Right renal cortex interstitium (tissue), 3 donors: ENCODE data around the gene PRKAR1B. TPM values are rescaled to one million over a fixed set of nuclear protein-coding genes. Genes with fewer than 3 reads are reported as not detected.

Experiments used
- DNase-seq, 3 donors: peaks; one replicate each; pipeline ENCODE4 v3.0.0-alpha.2; 2013; ENCODE audit warnings: low read depth in 3 of 3, low spot score in 2 of 3
- polyA plus RNA-seq, 3 donors: library from polyadenylated mRNA; unstranded; fragments of 120-200 nt; gene quantifications; one replicate each; pipeline ENCODE4 v1.2.1, GENCODE V29; 2013; ENCODE audit not compliant: insufficient read length in 3 of 3

Gene PRKAR1B
- 10 to 100 TPM; 34.9 to 40.7 (median 38.4) TPM for polyA plus RNA-seq

- no peak for DNase-seq
Measured at GRCh38 chr7:727104-727805, at the start of gene PRKAR1B. Gene PRKAR1B, minus strand, starts transcription at chr7:727281. Its CDS starts 15,776 bp downstream, at chr7:711505.

- DNase-seq = no peak
Measured at GRCh38 chr7:776381-776780, 49.3 kb upstream of the PRKAR1B start.

DNA sequence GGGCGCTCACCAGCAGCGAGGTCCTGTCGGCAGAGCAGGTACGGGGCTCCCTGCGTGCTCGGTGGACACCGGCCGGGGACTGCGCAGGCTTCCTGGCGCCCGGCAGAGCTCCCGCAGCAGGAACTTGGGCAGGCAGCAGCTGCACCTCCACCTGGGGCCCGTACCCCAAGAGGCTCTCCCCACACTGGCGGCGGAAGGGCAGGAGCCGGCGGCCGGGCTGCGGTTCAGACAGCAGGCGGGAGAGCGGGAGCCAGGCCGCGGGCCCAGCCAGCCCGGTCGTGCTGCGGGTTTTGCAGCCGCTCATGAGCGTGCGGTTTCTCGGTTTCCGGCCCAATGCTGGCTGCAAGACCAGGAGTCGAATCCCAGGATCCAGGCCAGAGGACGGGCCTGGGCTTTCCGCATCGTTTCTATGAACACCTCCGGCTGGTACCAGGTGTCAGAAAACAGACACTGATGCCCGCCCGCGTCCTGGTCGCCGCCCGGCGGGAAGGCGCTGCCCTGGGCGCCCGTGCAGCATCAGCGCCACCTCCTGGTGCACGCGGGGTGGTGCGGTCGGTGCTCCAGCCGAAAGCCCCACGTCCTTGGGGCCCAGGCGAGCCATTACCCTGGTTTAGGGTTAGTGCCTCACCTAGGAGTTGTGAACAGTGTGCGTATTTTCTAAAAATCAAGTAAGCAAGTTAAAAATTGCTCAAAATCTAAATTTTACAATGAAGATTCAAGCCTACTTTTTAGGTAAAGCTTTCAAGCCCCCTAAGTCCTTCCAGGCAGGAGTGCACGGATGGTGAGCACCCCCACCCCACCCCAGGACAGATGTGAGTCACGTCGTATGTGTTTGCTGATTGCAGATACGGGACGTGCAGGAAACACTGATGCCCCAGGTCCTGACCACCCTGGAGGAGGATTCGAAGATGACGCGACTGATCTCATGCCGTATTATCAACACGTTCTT is 47.4 kb upstream of the PRKAR1B start:
- DNase-seq = no peak

GRCh38 chr7:773622-773915 is 46.5 kb upstream of the PRKAR1B start:
- DNase-seq = no peak

- no peak for DNase-seq
Measured at GRCh38 chr7:772861-773621, 46.0 kb upstream of the PRKAR1B start.

DNA sequence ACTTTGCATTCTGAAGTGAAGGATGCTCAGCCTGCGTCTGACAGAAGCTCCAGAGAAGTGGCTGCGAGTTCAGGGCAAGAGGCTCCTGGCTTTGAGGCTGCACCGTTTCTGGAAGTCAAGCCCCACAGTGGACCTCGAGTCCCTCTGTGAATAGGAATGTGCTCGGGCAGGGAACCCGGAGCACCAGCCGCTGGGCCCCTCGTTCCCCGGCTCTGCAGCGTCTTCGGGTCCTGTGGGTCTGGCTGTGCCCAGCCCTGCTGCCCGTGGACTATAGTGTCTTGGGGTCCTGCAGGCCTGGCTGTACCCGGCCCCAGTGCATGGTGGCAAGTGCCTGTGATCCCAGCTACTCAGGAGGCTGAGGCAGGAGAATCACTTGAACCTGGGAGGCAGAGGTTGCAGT is 45.3 kb upstream of the PRKAR1B start:
- no peak for DNase-seq

- no peak for DNase-seq
Measured at GRCh38 chr7:772005-772294, 44.9 kb upstream of the PRKAR1B start.

GRCh38 chr7:771234-772004 is 44.3 kb upstream of the PRKAR1B start:
- no peak for DNase-seq

DNA sequence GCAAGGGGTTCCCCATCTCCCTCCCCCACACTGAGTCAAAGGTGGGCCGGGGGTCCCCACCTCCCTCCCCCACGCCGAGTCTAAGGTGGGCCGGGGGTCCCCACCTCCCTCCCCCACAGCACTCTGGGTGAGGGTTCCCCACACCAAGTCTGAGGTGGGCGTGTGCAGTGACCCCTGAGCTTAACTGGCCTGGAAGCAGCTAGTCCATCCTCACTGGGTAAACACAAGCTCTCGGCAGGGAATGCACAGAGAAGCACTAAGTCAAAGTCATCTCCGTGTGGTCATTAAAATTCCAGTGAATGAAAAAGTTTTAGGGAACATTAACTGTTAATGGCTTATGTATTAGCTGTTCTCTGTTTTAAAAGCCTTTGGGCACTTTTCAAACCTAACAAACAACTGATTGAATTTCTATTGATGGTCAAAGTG is 43.7 kb upstream of the PRKAR1B start:
- peak in 2 of 3 donors; percentile 68 to 72 for DNase-seq

- no peak for DNase-seq
Measured at GRCh38 chr7:770336-770735, 43.3 kb upstream of the PRKAR1B start.

- DNase-seq = no peak
Measured at GRCh38 chr7:768881-769504, 41.9 kb upstream of the PRKAR1B start.

- peak in 1 of 3 donors; percentile 74 for DNase-seq
Measured at GRCh38 chr7:767941-768731, 41.1 kb upstream of the PRKAR1B start.

DNA sequence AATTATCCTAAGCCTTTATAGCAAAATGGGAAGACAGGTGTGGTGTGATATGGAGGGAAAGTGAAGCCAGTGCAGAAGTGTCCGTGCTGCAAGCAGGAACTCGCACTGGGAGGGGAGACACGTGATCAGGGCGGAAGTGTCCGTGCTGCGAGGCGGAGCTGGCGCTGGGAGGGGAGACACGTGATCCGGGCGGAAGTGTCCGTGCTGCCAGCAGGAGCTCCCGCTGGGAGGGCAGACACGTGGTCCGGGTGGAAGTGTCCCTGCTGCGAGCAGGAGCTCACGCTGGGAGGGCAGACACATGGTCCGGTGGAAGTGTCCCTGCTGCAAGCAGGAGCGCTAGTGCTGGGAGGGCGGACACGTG is 40.5 kb upstream of the PRKAR1B start:
- no peak for DNase-seq

DNA sequence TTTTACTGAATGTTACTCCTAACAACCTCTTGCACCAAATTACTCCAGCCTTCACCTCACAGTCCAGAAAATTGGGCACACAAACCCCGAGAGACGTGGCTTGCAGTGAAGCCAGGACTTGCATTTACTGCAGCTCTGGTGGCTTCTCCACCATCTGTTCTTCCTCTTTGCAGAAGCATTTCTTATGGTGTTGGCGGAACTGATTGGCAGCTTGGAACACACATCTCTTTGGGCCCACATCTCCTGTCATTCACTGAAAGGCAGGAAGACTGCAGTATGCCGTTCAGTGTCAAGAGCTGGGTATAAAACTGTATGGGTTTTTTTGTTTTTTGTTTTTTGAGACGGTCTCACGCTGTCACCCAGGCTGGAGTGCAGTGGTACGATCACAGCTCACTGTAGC is 38.3 kb upstream of the PRKAR1B start:
- DNase-seq = no peak

DNA sequence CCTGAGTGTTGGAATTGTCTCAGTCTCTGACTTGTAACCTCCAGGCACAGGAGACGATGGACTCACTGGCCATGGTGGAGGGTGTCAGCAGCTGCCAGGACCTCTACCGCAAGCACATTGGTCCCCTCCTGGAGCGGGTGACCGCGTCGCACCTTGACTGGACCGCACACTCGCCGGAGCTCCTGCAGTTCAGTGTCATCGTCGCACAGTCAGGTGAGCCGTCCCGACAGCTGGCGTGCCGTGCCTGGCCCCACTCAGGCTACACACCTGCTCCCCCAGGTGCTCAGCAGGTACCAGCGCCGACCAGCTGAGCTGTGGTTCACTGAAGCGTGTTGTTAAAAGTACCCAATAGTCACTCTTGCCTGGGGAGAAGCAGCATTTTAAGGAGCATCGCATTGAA is 36.7 kb upstream of the PRKAR1B start:
- DNase-seq = no peak

GRCh38 chr7:762885-763284 is 35.8 kb upstream of the PRKAR1B start:
- no peak for DNase-seq

DNA sequence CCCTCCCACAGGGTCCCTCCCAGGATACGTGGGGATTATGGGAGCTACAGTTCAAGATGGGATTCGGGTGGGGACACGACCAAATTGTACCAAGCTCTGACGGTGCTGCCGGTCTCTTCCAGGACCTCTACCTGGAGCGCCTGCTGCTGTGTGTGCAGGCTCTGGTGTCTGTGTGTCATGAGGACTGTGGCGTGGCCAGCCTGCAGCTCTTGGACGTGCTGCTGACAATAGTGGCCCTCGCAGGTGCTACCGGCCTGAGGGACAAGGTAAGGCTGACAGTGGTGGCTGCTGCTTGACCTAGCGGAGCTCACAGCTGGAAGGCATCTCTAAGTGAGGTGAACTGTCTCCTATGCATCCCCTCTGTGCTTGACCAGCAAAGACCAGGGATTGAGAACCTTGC is 34.5 kb upstream of the PRKAR1B start:
- DNase-seq = no peak

GRCh38 chr7:761101-761500 is 34.0 kb upstream of the PRKAR1B start:
- DNase-seq = no peak

- DNase-seq = no peak
Measured at GRCh38 chr7:760006-760405, 32.9 kb upstream of the PRKAR1B start.

- DNase-seq = no peak
Measured at GRCh38 chr7:759569-759968, 32.5 kb upstream of the PRKAR1B start.
